ENCODE results near the gene RIMBP2.

Gene RIMBP2

GRCh38 chr12:130577351-130577750 is 138.7 kb downstream of the RIMBP2 start:
- in situ Hi-C loops (cut with HindIII; ENCODE audit: low sequenced_read_pairs): no loop called here

DNA sequence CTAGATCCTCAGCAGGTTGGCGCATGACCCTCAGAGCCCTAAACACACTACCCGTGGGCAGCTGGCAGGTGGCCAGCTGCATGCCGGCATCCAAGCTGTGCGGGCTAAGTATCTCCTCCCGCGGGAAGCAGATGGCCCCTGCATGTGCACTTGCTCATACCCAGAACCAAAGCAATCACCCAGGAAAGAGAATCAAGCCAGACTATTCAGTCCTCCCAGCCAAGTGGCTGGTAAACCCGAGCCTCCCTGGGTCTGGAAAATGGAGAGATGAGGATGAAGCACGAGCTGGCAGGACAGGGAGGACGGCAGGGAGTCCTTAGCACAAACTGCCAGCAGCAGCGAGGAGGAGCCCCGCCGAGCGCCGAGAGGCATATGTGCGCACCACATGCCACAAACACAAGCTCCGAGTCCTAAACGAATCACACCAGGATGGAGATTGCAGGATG is 139.7 kb downstream of the RIMBP2 start:
- in situ Hi-C loops (cut with HindIII; ENCODE audit: low sequenced_read_pairs): no loop called here

DNA sequence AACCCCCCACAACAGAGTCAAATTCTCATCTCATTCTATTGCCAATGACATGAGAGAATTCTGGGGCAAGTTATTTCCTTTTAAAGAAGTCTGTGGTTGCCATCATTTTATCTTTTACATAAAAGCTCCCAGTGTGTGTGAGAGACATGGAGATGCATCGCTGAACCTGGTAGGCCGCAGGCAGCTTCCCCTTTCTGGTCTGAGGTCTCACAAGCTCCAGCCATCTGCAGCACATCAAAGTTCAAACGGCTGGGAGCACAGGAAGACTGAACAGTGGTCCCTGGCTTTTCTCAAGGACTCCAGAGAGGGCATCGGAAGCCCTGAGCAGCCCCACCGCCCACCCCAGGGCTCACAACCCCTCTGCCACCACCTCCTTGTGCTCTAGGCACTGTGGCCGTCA is 141.7 kb downstream of the RIMBP2 start:
- in situ Hi-C loops (cut with HindIII; ENCODE audit: low sequenced_read_pairs): no loop called here

GRCh38 chr12:130573766-130574165 is 142.3 kb downstream of the RIMBP2 start:
- in situ Hi-C loops (cut with HindIII; ENCODE audit: low sequenced_read_pairs): no loop called here

- in situ Hi-C loops (cut with HindIII; ENCODE audit: low sequenced_read_pairs): no loop called here
Observed at GRCh38 chr12:130573235-130573634, 142.9 kb downstream of the RIMBP2 start.

DNA sequence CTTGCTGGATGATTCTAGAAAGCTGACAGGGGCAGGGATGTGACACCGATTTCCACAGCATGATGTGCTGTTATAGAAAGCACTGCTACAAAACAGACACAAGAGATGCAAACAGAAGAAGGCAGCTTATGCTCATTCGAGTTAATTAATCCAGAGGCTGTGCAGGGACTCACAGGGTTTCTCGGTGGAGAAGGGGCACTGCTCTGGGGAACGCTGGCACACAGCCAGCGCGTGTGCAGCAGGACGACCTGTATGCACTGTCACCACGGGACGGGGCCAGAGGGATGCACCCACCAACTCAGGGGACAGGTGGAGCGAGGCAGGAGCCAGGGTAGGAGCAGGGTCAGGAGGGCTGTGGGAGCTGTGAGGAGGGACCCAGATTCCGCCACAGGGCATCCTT is 143.5 kb downstream of the RIMBP2 start:
- in situ Hi-C loops (cut with HindIII; ENCODE audit: low sequenced_read_pairs): no loop called here

DNA sequence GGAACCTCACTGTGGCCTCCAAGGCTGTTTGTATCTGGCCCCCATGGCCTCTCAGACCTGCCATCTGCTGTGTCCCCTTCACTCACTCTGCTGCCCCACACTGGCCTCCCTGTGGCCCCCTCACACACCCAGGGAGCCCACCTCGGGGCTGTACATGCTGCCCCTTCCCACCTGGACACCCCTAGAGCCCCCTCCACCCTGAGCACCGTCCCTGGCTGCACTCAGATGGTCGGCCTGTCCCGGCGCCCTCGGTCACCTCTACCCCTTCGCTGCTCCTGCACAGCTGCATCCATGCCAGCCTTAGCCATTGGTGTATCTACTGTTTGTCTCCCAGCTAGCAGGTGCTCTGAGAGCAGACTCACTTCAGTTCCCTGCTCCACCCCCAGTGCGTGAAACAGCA is 144.4 kb downstream of the RIMBP2 start:
- in situ Hi-C loops (cut with HindIII; ENCODE audit: low sequenced_read_pairs): no loop called here

GRCh38 chr12:130571089-130571488 is 145.0 kb downstream of the RIMBP2 start:
- in situ Hi-C loops (cut with HindIII; ENCODE audit: low sequenced_read_pairs): no loop called here

DNA sequence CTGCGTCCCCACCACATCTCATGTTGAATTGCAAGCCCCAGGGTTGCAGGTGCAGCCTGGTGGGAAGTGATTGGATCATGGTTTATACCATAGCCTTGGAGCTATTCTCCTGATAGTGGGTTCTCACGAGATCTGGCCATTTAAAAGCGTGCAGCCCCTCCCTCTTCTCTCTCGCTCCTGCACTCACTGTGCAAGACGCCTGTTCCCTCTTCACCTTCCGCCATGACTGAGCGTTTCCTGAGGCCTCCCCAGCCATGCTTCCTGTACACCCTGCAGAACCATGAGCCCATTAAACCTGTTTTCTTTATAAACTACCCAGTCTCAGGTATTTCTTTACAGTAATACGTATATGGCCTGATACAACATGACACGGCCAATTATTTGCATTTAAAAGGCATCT is 146.6 kb downstream of the RIMBP2 start:
- in situ Hi-C loops (cut with HindIII; ENCODE audit: low sequenced_read_pairs): no loop called here

- in situ Hi-C loops (cut with HindIII; ENCODE audit: low sequenced_read_pairs): no loop called here
Observed at GRCh38 chr12:130568501-130568900, 147.6 kb downstream of the RIMBP2 start.

DNA sequence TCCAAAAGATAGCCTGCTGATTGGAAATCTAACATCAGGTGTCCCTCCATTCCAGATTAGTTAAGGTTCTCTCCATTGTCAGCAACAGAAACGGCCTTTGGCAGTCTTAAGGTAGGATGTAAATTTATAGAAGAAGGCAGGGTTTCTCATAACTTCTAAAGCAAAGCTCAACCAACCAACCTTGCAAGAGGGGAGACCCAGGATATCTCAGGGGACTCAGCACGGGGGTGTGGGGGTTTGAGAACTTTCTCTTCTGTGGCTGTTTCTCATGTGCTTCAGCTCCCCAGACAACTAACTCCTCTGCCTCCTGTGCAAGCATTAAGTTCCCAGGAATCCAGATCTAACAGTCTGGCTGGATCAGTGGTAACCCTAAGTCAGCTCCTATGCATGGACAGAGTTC is 148.1 kb downstream of the RIMBP2 start:
- in situ Hi-C loops (cut with HindIII; ENCODE audit: low sequenced_read_pairs): no loop called here

- in situ Hi-C loops (cut with HindIII; ENCODE audit: low sequenced_read_pairs): no loop called here
Observed at GRCh38 chr12:130566446-130567155, 149.5 kb downstream of the RIMBP2 start.

DNA sequence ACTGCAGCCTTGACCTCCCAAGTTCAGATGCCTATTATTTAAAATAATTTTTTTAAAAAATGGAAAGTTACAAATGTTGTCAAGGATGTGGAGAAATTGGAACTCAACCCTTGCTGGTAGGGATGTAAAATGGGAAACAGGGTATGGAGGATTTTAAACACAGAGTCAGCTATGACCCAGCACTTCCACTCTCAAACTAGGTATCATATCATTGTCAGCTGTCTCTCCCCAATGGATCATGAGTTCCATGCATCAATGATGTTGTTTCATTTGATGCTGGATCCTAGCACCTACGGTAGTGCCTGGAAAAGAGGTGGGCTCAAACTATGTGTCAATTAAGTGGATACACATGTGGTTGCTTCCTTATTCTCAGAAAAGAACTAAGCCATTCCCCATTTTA is 150.9 kb downstream of the RIMBP2 start:
- in situ Hi-C loops (cut with HindIII; ENCODE audit: low sequenced_read_pairs): no loop called here

- in situ Hi-C loops (cut with HindIII; ENCODE audit: low sequenced_read_pairs): no loop called here
Observed at GRCh38 chr12:130563323-130563722, 152.8 kb downstream of the RIMBP2 start.

- in situ Hi-C loops (cut with HindIII; ENCODE audit: low sequenced_read_pairs): no loop called here
Observed at GRCh38 chr12:130562716-130563115, 153.4 kb downstream of the RIMBP2 start.

DNA sequence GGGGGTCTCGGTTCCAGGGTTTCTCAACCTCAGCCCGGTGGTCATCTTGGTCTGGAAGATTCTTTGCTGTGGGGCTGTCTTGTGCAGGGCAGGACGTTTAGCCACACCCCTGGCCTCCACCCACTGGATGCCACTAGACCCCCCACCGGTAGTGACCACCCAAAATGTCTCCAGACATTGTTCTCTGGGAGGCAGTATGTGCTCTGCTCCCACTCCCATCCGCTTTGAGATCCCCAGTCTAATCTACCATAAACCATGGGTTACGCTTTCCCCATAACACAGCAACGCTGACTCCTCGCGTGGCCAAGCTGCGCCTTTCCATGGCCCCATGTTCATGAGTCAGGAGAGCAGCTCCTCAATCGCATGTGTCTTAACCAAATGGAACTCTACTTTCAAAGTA is 155.8 kb downstream of the RIMBP2 start:
- in situ Hi-C loops (cut with HindIII; ENCODE audit: low sequenced_read_pairs): no loop called here

DNA sequence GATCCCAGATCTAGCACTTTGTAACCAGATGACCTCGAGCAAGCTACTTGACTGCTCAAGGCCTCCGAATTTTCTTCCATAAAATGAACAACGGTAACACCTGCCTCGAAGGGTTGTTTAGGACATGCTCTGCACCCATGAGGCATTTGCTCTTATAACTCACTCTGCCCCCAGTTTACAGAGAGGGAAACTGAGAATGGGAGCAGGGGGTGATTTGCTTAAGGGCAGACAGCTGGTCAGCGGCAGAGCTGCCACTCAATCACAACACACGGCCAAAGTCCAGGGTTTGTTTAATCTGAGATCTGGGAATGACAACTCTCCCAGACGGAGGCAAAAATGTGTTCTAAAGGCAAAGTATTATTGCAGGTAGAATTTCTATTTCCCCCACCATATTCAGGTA is 156.3 kb downstream of the RIMBP2 start:
- in situ Hi-C loops (cut with HindIII; ENCODE audit: low sequenced_read_pairs): no loop called here

DNA sequence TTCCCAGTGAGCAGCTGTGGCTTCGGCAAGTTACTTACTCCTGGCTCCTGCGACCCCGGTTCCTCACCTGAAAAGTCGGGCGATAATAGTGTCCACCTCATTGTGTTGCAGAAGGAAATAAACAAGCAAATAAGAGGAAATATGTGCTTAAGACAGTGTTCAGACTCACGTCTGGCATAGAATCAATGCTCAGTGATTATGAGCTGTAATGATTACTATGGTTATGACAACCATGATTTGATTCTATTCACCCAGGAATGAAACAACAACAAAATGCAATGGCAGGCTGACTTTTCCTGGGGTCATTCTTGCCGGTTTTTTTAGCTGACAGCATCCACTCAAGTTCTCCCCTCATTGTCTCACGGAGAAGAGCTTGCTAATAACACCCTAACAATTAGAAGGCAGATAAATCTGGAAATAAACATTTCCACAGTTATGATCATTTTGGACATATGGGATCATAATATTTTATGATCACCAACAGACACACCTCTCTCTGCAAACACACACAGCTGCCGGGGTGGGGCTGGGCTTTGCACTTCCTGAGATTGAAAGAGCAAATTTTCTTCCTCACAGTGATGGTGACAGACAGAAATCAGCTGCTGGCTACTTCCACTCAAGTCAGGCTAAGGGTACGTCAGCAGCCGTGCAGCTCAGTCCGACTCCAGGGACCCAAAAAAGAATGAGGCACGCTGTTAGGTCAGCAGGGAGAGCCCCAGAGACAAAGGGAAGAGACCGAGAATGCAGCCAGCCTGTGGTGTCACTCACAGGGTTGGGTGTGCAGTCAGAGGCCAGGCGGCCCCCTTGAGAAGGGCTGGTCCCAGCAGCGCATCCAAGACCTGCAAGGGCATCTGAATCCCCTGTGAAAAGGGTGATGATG is 158.0 kb downstream of the RIMBP2 start:
- in situ Hi-C loops (cut with HindIII; ENCODE audit: low sequenced_read_pairs): no loop called here

- in situ Hi-C loops (cut with HindIII; ENCODE audit: low sequenced_read_pairs): no loop called here
Observed at GRCh38 chr12:130557201-130557600, 158.9 kb downstream of the RIMBP2 start.

DNA sequence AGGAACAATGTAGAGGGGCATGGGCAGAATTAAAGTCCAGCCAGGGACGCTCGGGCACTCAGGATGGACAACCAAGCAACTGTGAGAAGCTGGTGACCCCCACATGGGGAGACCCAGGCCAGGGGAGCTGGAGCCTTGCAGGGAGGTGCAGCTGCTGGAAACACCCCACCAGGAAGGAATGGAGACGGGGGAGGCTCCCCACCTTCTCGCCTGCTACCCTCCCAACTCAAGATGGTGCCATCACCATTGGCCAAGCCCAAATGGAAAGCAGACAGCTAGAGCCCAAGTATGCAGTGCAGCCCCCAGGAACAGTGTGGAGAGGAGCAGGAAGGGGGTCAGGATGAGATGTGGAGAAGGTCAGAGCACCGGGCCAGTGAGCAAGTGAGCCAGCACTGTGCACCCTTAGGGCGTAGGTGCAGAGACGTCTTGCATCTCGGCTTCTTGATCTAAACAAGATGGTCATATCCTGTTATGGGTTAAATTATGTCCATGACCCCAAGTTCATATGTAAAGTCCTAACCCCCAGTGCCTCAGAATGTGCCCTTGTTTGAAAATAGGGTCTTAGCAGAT is 159.5 kb downstream of the RIMBP2 start:
- in situ Hi-C loops (cut with HindIII; ENCODE audit: low sequenced_read_pairs): no loop called here

GRCh38 chr12:130555628-130556485 is 160.2 kb downstream of the RIMBP2 start:
- in situ Hi-C loops (cut with HindIII; ENCODE audit: low sequenced_read_pairs): no loop called here
